Measurements from ENCODE around the gene CYB5R2. TPM values are rescaled to one million over a fixed set of nuclear protein-coding genes. Genes with fewer than 3 reads are reported as not detected.

Gene CYB5R2
- polyA plus RNA-seq, 1 donor (not counting 4 experiments of a cell fraction or from before 2014, with no cell fraction given): 24.7 TPM

DNA sequence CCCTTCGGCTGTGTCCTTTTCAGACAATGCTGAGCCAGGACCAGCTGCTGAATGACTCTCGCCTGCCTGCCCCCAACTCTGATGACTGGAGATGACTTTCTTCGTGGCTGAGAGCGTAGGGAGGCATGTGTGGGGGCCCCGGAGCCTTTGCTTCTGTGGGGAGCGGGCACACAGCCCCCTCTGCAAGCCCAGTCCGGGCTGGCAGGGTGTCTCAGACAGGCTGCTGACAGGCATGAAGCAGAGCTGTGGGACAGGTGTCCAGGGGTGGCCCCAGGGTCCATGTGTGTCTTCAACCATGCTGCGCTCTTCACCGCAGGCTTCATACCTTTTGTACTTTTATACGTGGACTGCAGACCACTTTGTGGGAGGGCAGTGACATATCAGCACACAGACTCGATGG, 16.6 kb downstream of the CYB5R2 start:
- Histone ChIP-seq H3K9ac (ENCODE audit: control insufficient read depth, extremely low read depth, insufficient read depth, low read length) (no peak overlapping the region), H2AFZ (ENCODE audit: control insufficient read depth, low read length) (no peak overlapping the region), H3K36me3 (ENCODE audit: control insufficient read depth in 2 of 2, extremely low read depth in 1 of 2, insufficient read depth in 2 of 2, low read length in 2 of 2) (peaks cover 0 to 9% of the 10 kb centered on the region in 2 experiments), H3K4me1 (ENCODE audit: control insufficient read depth, extremely low read depth, insufficient read depth, low read length) (no peaks in the 10 kb centered on the region), H3K79me2 (ENCODE audit: control insufficient read depth, insufficient read depth, low read length) (no peaks in the 10 kb centered on the region), H3K9me3 (ENCODE audit: control insufficient read depth, low read depth, low read length) (no peaks in the 10 kb centered on the region), H3K27ac (ENCODE audit: control insufficient read depth, insufficient read depth, low read length) (no peak overlapping the region), H4K20me1 (ENCODE audit: control insufficient read depth, extremely low read depth, insufficient read depth, low read length) (no peaks in the 10 kb centered on the region), H3K4me3 (ENCODE audit: control insufficient read depth in 2 of 3, extremely low read depth in 1 of 3, insufficient read depth in 2 of 3, low read depth in 1 of 3, low read length in 3 of 3) (no peak overlapping the region), H3K9me1 (ENCODE audit: control insufficient read depth, extremely low read depth, insufficient read depth, low read length) (no peaks in the 10 kb centered on the region), H3K27me3 (ENCODE audit: control insufficient read depth, extremely low read depth, insufficient read depth, low read length) (no peaks in the 10 kb centered on the region), H3K4me2 (ENCODE audit: control insufficient read depth, extremely low read depth, insufficient read depth, low read depth, low read length) (no peak overlapping the region)
- no peak for TF ChIP-seq EZH2 (IDR thresholded peaks at IDR 0.05; ENCODE audit: low read length)
- TF ChIP-seq, protein P1, sequence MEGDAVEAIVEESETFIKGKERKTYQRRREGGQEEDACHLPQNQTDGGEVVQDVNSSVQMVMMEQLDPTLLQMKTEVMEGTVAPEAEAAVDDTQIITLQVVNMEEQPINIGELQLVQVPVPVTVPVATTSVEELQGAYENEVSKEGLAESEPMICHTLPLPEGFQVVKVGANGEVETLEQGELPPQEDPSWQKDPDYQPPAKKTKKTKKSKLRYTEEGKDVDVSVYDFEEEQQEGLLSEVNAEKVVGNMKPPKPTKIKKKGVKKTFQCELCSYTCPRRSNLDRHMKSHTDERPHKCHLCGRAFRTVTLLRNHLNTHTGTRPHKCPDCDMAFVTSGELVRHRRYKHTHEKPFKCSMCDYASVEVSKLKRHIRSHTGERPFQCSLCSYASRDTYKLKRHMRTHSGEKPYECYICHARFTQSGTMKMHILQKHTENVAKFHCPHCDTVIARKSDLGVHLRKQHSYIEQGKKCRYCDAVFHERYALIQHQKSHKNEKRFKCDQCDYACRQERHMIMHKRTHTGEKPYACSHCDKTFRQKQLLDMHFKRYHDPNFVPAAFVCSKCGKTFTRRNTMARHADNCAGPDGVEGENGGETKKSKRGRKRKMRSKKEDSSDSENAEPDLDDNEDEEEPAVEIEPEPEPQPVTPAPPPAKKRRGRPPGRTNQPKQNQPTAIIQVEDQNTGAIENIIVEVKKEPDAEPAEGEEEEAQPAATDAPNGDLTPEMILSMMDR (optimal IDR thresholded peaks at IDR 0.05 in 1 of 3, IDR thresholded peaks at IDR 0.05 in 1 of 3, conservative IDR thresholded peaks at IDR 0.05 in 1 of 3; ENCODE audit: extremely low read depth in 1 of 3, insufficient read depth in 2 of 3, low read length in 3 of 3): no peak
- dilution Hi-C loops (cut with MboI; ENCODE audit: extremely low pct_ligation_motif_present, low sequenced_read_pairs): no loop called here
- DNase-seq (ENCODE audit: low read depth, low spot score): no peak
- no peak for FAIRE-seq

DNA sequence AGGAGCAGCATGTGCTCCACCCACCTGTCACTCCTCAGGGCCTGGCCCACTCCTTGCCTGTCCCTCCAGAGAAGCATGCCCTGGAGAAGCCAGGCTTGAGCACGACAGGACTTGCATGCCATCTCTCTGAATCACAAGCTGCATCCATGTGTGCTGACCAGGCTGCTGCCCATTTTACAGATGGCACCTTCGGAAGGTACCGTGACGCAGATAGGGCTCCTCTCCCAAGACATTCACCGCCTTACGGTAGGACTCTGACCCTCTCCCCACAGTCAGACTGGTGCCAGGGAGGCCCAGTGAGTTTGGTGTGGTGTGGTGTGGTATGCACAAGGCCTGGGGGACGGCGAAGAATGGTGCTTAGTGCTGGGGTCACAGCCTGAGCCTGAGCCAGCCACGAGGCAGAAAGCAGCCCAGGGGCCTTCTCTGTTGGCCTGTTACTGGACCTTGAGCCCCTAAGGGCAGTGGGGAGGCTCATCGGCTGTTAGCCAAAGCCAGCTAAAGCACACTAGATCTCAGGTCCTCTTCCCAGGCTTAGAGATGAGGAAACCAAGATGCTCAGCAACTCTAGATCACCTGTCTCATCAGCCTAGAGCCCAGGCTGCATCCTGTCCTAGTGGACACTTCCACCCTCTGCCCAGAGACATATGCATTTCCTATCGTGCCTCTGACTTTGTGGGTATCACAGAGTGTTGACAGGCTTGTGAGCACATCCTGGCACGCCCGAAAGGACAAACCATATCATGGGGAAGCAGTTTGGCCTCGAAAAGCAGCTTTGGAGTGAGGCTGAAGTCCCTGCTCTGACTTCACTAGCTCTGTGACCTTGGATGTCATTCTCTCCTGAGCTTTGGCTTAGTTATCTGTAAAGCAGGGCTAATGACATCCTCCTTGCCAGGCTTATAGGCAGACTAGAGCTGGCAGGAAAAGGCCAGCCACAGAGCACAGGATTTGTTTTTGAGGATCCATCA, 17.8 kb downstream of the CYB5R2 start:
- TF ChIP-seq, protein P1 (optimal IDR thresholded peaks at IDR 0.05 in 1 of 3, IDR thresholded peaks at IDR 0.05 in 1 of 3, conservative IDR thresholded peaks at IDR 0.05 in 1 of 3; ENCODE audit: extremely low read depth in 1 of 3, insufficient read depth in 2 of 3, low read length in 3 of 3): no peak
- TF ChIP-seq EZH2 (IDR thresholded peaks at IDR 0.05; ENCODE audit: low read length): no peak
- Histone ChIP-seq H3K4me2 (ENCODE audit: control insufficient read depth, extremely low read depth, insufficient read depth, low read depth, low read length) (no peak overlapping the region), H3K9me3 (ENCODE audit: control insufficient read depth, low read depth, low read length) (no peaks in the 10 kb centered on the region), H3K27me3 (ENCODE audit: control insufficient read depth, extremely low read depth, insufficient read depth, low read length) (no peaks in the 10 kb centered on the region), H3K27ac (ENCODE audit: control insufficient read depth, insufficient read depth, low read length) (no peak overlapping the region), H4K20me1 (ENCODE audit: control insufficient read depth, extremely low read depth, insufficient read depth, low read length) (no peaks in the 10 kb centered on the region), H2AFZ (ENCODE audit: control insufficient read depth, low read length) (no peak overlapping the region), H3K4me3 (ENCODE audit: control insufficient read depth in 2 of 3, extremely low read depth in 1 of 3, insufficient read depth in 2 of 3, low read depth in 1 of 3, low read length in 3 of 3) (no peak overlapping the region), H3K9ac (ENCODE audit: control insufficient read depth, extremely low read depth, insufficient read depth, low read length) (no peak overlapping the region), H3K79me2 (ENCODE audit: control insufficient read depth, insufficient read depth, low read length) (no peaks in the 10 kb centered on the region), H3K4me1 (ENCODE audit: control insufficient read depth, extremely low read depth, insufficient read depth, low read length) (no peaks in the 10 kb centered on the region), H3K36me3 (ENCODE audit: control insufficient read depth in 2 of 2, extremely low read depth in 1 of 2, insufficient read depth in 2 of 2, low read length in 2 of 2) (peaks cover 0 to 9% of the 10 kb centered on the region in 2 experiments), H3K9me1 (ENCODE audit: control insufficient read depth, extremely low read depth, insufficient read depth, low read length) (no peaks in the 10 kb centered on the region)
- DNase-seq (ENCODE audit: low read depth, low spot score) (no peak), FAIRE-seq (no peak)
- dilution Hi-C loops (cut with MboI; ENCODE audit: extremely low pct_ligation_motif_present, low sequenced_read_pairs): no loop called here
